ENCODE data around the gene KCTD21.

- no peak for TF ChIP-seq POLR2A (IDR thresholded peaks at IDR 0.05; ENCODE audit: low read depth, low read length)
- no peak for TF ChIP-seq POLR2AphosphoS5 (IDR thresholded peaks at IDR 0.05; ENCODE audit: low read depth, low read length)
Measured at GRCh38 chr11:78237293-78238046, 49.0 kb upstream of the KCTD21 start.
